ENCODE measurements around the gene CLN5.

The CLN5 gene

GRCh38 chr13:77034881-77035280, 43.0 kb downstream of the CLN5 start:
- H3K27ac ChIP-seq: no peak overlapping the region
- no peak for TF ChIP-seq CTCF (IDR thresholded peaks at IDR 0.05; ENCODE audit: low read depth, low read length, missing control alignments)

GRCh38 chr13:77036279-77036678, 44.4 kb downstream of the CLN5 start:
- in situ Hi-C loops (cut with HindIII; ENCODE audit: low pct_ligation_motif_present, low sequenced_read_pairs): no loop called here
- Histone ChIP-seq H3K27me3 (replicated peaks) (no peaks in the 10 kb centered on the region), H3K27ac (no peak overlapping the region), H3K36me3 (replicated peaks) (no peaks in the 10 kb centered on the region), H3K4me3 (ENCODE audit: low read depth, low read length) (no peak overlapping the region)
- no peak for DNase-seq
- no peak for TF ChIP-seq CTCF (IDR thresholded peaks at IDR 0.05; ENCODE audit: low read depth, low read length, missing control alignments)

More at GRCh38 chr13:77034881-77035280, 43.0 kb downstream of the CLN5 start:
- peak; percentile 55 for DNase-seq
- Histone ChIP-seq H3K27me3 (replicated peaks) (no peaks in the 10 kb centered on the region), H3K36me3 (replicated peaks) (no peaks in the 10 kb centered on the region), H3K4me3 (ENCODE audit: low read depth, low read length) (no peak overlapping the region)
- in situ Hi-C loops (cut with HindIII; ENCODE audit: low pct_ligation_motif_present, low sequenced_read_pairs): no loop called here

- H3K27ac ChIP-seq: no peak overlapping the region
- in situ Hi-C loops (cut with HindIII; ENCODE audit: low pct_ligation_motif_present, low sequenced_read_pairs): no loop called here
- no peak overlapping the region for H3K4me3 ChIP-seq (ENCODE audit: low read depth, low read length)
- no peak for DNase-seq
- H3K27me3 ChIP-seq (replicated peaks): no peaks in the 10 kb centered on the region
- TF ChIP-seq CTCF (IDR thresholded peaks at IDR 0.05; ENCODE audit: low read depth, low read length, missing control alignments): no peak
- H3K36me3 ChIP-seq (replicated peaks): no peaks in the 10 kb centered on the region
Measured at GRCh38 chr13:77038907-77039480, 47.1 kb downstream of the CLN5 start.

- TF ChIP-seq CTCF (IDR thresholded peaks at IDR 0.05; ENCODE audit: low read depth, low read length, missing control alignments): no peak
Measured at GRCh38 chr13:77040076-77040475, 48.2 kb downstream of the CLN5 start.

GRCh38 chr13:77040835-77041234, 49.0 kb downstream of the CLN5 start:
- Histone ChIP-seq H3K27ac (no peak overlapping the region), H3K27me3 (replicated peaks) (no peaks in the 10 kb centered on the region), H3K36me3 (replicated peaks) (no peaks in the 10 kb centered on the region), H3K4me3 (ENCODE audit: low read depth, low read length) (no peak overlapping the region)
- no peak for DNase-seq
- in situ Hi-C loops (cut with HindIII; ENCODE audit: low pct_ligation_motif_present, low sequenced_read_pairs): no loop called here
- TF ChIP-seq CTCF (IDR thresholded peaks at IDR 0.05; ENCODE audit: low read depth, low read length, missing control alignments): no peak

More at GRCh38 chr13:77040076-77040475, 48.2 kb downstream of the CLN5 start:
- no peak for DNase-seq
- Histone ChIP-seq H3K36me3 (replicated peaks) (no peaks in the 10 kb centered on the region), H3K27ac (no peak overlapping the region), H3K27me3 (replicated peaks) (no peaks in the 10 kb centered on the region), H3K4me3 (ENCODE audit: low read depth, low read length) (no peak overlapping the region)
- in situ Hi-C loops (cut with HindIII; ENCODE audit: low pct_ligation_motif_present, low sequenced_read_pairs): no loop called here

- TF ChIP-seq CTCF (IDR thresholded peaks at IDR 0.05; ENCODE audit: low read depth, low read length, missing control alignments): no peak
- in situ Hi-C loops (cut with HindIII; ENCODE audit: low pct_ligation_motif_present, low sequenced_read_pairs): no loop called here
- Histone ChIP-seq H3K27ac (no peak overlapping the region), H3K4me3 (ENCODE audit: low read depth, low read length) (no peak overlapping the region), H3K27me3 (replicated peaks) (no peaks in the 10 kb centered on the region), H3K36me3 (replicated peaks) (no peaks in the 10 kb centered on the region)
- DNase-seq: no peak
Measured at GRCh38 chr13:77042566-77043177, 50.8 kb downstream of the CLN5 start.
